ENCODE results near the gene BTBD16.

Gene BTBD16

DNA sequence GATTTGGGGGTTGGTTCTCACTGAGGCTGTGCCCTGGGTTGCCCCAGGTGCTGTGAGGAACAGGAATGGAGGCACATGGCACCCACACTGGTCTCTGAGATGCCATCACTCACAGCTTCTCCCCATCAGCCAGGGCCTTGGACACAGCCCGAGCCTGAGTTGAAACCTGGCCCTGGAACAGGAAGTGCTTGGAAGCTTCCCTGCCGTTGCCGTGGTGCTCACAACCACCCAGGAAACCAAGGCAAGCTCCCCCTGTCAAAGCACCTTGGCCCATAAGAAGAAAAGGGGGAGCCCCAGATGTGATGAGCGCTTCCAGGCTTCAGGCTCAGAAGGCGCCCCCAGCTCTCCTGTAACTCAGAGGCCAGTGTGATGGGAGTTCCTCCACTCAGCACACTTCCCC is at the start of gene BTBD16:
BTBD16 (plus strand) TSS at position 221 of the 400 bp plus-strand sequence. CDS start 3,786 bp downstream, outside the sequence.
- no peak for DNase-seq

DNA sequence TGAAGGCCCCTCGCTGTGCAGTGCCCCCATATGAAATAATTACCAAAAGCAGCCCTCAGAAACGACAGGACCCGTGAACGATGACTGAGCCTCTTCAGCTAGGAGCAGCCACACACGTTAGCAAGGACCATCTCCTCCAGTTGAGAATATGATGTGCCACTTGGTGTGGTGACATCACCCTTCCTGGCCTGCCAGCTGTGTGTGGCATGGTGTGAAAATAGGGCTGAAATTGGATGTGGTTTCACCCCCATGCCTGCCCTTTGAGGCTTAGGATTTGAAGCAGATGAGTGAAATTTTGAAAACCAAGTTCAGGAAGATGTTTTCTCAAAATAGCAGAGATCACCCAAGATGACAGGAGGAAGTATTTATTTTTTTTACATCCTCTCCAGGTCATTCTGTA is 49.1 kb upstream of the BTBD16 start:
- no peak for DNase-seq

- no peak for DNase-seq
Measured at GRCh38 chr10:122222638-122223037, 48.5 kb upstream of the BTBD16 start.

- no peak for DNase-seq
Measured at GRCh38 chr10:122224159-122224558, 46.9 kb upstream of the BTBD16 start.

- DNase-seq, result no peak
Measured at GRCh38 chr10:122225330-122225729, 45.8 kb upstream of the BTBD16 start.

DNA sequence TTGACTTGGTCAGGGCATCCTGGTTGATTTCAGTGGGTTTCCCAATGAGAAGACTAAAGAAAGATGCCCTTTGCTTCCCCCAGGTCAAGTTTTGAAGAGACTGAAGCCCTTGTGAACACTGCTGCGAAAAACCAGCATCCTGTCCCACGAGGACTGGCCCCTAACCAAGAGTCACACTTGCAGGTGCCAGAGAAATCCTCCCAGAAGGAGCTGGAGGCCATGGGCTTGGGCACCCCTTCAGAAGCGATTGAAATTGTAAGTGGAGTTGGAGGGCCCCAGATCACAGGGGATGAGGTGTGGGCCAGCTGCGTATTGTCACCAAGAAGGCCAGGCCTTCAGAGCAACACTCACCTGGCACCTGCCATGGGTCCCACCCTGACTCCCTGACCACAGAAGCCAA is 43.3 kb upstream of the BTBD16 start:
- DNase-seq, result no peak

GRCh38 chr10:122229666-122230065 is 41.4 kb upstream of the BTBD16 start:
- no peak for DNase-seq

DNA sequence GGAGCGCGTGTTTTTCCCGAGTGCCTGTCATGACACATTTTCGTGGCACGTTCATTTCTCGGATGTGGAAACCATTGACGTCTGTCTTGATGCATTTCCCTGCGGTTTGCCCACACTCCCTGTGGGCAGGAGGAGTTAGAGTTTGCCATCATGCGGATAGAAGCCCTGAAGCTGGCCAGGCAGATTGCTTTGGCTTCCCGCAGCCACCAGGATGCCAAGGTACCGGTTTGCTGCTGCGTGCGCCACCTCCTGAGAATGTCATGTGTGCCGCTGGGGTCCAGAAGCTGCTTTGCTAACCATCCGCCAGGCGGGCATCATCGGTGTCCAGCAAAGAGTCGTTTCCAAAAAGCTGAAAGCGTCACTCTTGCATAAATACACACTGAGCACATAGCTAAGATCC is 40.9 kb upstream of the BTBD16 start:
- no peak for DNase-seq

DNA sequence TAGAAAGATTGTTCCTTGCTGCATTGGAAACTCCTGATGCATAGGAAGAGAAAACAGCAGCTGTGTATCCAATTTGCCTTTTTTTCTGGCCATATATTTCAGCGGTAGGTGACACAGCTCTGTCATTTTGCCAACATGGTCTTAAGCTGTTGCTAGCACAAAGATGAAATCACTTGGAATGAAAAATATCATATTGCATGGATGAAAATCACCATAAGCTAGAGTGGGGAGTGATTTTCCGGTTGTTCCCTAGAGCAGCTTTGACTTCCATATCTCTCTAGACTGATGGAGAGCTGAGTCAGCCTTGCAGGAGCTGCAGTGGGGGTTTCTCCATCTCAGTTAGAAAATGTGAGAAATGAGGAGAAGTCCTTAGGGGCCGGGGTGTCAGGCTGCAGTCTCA is 38.3 kb upstream of the BTBD16 start:
- DNase-seq, result no peak

DNA sequence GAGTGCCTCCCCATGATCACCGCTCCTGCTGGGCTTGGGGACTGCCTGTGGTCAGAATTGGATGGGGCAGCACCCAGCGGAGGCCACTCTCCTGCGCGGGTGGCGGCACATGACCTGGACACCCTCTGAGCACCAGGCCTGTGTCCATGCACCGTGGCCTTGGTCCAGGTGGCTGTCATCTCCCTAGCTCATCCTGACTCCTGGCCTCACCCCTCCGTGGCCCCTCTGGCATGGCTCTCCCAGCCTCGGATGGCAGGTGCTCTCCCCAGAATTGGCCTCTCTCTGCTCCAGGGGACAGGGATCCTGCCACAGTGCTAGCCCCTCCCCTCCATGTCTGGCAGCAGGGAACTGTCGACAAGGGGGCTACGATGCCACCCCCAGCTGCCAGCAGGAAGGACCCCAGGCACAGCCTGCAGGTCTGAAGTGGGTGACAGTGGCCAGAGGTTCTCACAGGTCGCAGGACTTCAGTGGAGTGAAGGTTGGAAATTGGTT is 37.2 kb upstream of the BTBD16 start:
- DNase-seq, result no peak

- DNase-seq, result no peak
Measured at GRCh38 chr10:122234416-122234815, 36.7 kb upstream of the BTBD16 start.

DNA sequence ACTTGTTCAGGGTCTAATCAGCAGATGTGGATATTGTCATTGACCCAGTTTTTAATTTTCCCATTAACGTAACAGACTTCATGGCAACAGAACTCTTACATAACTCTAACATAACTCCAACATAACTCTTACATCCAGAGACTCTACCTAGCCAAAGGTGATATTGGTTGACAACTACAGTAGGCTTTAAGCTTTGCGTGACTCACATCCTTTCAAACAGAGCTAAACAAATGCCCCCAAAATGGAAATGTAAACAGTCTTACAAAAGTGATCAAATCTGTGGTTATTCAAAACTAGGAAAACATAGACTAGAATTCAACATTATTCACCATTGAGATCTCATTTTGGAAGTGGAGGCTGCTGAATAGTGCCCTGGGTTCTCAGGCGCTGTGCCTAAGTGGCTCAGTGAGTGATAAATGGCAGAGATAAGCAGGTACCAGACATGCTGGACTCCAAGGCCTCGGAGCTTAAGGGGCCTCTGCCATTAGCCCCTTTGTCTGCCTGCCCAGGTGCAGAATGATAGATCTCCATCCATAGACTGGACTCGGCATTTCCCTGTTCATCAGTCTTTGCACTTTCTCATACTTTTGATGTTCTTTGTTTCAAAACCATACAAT is 34.3 kb upstream of the BTBD16 start:
- DNase-seq, result no peak

- DNase-seq, result no peak
Measured at GRCh38 chr10:122237331-122237990, 33.6 kb upstream of the BTBD16 start.

DNA sequence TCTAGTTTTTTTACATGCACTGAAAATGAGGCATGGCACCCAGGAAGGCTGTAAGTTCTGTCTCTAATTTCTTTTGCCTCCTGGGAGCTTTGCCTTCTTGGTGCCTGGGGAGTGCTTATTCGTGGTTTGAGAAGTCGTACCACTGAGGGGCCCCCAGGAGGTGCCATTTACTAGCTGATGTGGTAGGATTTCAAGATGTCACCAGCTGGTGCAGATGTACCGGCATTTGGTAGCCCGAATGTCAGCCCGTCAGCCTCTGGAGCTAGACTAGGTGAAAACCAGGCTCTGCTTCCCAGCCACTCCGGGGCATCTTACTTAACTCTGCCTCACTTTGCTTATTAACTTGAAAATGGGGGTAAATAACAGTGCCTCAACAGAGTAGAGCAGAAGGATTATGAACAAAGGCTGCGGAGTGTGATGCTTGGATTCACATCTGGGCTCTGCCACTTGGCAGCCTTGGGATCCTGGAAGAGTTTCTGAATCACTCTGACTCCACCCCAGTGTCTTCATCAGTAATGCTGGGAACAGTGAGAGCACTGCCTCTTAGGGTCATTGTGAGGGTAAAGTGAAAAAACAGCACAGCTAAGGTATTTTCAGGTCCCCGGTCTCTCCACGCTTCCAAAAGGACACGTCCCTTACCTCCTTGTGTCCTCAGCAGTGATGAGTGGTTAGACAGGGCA is 31.4 kb upstream of the BTBD16 start:
- DNase-seq, result no peak

- no peak for DNase-seq
Measured at GRCh38 chr10:122240401-122240800, 30.7 kb upstream of the BTBD16 start.

DNA sequence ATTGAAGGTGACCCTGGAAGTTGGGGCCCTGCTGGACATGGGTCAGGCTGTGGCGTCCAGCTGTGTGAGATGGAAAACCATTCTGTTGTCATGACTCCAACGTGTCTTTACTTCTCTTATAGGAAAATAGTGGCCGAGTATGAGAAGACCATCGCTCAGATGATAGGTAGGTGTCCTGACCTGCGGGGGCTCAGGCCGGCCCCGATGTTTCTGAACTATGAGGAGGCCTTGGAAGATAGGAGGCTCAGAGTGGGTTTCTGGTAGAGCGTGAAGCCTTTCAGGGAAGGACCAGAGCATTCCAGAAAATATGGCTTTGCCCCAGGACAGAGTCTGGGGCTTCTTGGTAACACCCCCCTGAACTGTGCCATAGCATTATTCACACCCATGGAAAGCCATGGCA is 29.3 kb upstream of the BTBD16 start:
- DNase-seq, result no peak

- DNase-seq, result no peak
Measured at GRCh38 chr10:122243550-122243949, 27.5 kb upstream of the BTBD16 start.

DNA sequence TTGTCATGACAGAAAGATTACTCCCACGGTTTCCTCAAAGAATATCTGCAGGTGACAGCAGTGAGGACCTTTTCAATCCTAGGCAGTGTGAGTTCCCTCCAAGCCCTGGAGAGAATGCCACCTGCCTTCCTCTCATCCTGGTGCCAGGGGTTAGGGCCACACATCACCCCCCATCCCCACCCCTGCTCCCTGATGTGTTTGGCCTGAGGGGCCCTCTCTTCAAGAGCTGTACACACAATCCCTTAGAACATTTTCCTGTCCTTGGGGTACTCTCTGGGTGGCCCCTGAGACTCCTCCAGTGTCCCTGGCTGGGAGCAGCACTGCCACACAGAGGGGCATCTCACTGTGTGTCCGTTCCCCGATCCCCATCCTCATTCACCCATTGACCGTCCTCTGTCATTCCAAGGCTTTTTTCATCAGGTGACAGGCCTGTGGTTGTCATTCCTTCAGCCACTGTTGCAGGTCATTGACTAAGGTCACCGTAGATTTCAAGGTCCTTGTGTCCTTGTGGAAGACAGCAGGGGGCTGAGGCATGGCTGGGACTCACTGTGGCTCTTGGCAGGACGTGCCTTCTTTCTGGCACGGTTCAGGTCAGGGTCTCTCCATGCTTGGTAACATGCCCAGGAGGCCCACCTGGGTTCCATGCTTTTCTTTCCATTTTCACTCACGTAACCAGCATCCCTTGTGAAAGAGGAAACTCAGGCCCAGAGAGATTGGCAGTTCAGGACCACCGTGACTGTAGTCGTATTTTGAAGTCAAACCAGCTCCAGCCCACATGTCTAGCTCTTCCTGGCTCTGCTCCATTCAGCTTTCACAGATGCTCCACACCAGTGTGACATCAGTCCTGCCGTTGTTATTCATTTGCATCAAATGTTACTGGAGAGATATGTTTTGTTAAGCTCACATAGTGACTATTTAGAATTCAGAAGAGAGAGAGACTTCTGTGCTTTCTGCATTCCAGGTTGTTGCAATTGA is 26.8 kb upstream of the BTBD16 start:
- no peak for DNase-seq

DNA sequence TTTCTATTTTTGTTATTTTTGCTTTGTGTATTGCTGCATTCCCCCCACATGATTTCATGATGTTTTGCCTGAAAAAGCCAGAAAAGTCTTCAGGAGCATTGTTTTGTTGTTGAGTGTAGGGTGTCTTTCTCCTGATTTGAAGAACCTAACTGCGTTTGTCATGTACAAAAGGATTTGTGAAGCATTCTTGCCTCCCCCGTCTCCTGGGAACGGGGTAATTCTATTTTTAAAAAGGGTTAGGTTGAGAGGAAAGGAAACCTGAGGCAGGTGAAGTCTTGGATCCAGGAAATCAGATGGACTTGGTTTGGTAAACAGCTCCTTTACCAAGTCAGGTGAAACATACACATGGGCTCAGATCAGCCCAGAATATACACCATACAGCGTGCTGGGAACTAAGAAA is 26.0 kb upstream of the BTBD16 start:
- DNase-seq, result no peak

GRCh38 chr10:122245897-122246296 is 25.2 kb upstream of the BTBD16 start:
- no peak for DNase-seq

GRCh38 chr10:122246830-122247520 is 24.1 kb upstream of the BTBD16 start:
- DNase-seq, result no peak
